Fibroblast of villous mesenchyme (primary cell): ENCODE measurements around the gene CBX7. TPM values are rescaled to one million over a fixed set of nuclear protein-coding genes. Genes with fewer than 3 reads are reported as not detected.

Experiments
- DNase-seq: peaks from one replicate; pipeline ENCODE4 v3.0.0-alpha.2; 2010; ENCODE audit warnings: low read depth
- H3K4me3 ChIP-seq: 2 replicates; pipeline ENCODE4 v1.5.1; 2011; ENCODE audit warnings: low read depth, mild to moderate bottlenecking, low read length
- CTCF ChIP-seq: IDR thresholded peaks from 2 replicates; pipeline ENCODE4 v1.5.1; 2012; ENCODE audit warnings: low read depth, mild to moderate bottlenecking, low read length; ENCODE audit not compliant: insufficient read depth
- total RNA-seq: library from RNA; depleted of rRNA; stranded (reverse); fragments of >200 nt; gene quantifications from 2 replicates; pipeline ENCODE4 v1.2.3, GENCODE V29; 2012

The CBX7 gene
- total RNA-seq, 1 donor = 5.2 TPM

- TF ChIP-seq CTCF = no peak
- no peak overlapping the region for H3K4me3 ChIP-seq
- peak; percentile 65 for DNase-seq
Observed at GRCh38 chr22:39178206-39179111, 26.0 kb upstream of the CBX7 start.

GRCh38 chr22:39177791-39178190 is 25.3 kb upstream of the CBX7 start:
- H3K4me3 ChIP-seq = no peak overlapping the region
- DNase-seq = no peak
- no peak for TF ChIP-seq CTCF

GRCh38 chr22:39177456-39177775 is 24.9 kb upstream of the CBX7 start:
- no peak for TF ChIP-seq CTCF
- DNase-seq = no peak
- no peak overlapping the region for H3K4me3 ChIP-seq

- DNase-seq = no peak
- no peak overlapping the region for H3K4me3 ChIP-seq
- TF ChIP-seq CTCF = no peak
Observed at GRCh38 chr22:39176714-39177455, 24.4 kb upstream of the CBX7 start.

DNA sequence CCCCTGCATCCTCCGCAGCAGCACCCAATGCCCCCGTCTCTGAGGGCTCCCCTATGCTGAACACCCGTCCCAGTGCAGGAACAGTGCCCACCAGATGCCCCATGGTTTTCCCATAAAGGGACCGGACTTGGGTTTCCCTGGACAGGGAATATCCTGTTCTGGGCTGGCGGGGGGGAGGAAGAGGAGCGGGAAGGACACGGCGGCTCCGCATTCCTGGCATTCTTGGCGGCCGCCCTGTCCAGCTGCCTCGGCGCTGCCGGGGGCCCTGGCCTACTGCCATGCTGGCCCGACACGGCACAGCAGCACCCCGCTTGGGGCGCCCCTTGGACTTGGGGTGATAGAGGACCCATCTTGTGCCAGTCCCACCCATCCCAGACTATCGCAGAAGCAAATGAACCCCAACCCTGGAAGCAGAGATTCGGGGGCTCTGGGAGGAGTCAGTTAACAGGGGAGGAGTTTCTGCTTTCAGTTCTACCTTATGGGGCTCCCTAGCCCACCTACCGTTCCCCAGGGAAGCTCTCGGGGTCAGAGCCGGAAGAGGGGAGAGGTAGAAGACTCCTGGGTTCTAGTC is 23.7 kb upstream of the CBX7 start:
- H3K4me3 ChIP-seq = no peak overlapping the region
- peak; percentile 61 for DNase-seq
- TF ChIP-seq CTCF = no peak

GRCh38 chr22:39175353-39176142 is 23.1 kb upstream of the CBX7 start:
- H3K4me3 ChIP-seq = no peak overlapping the region
- no peak for DNase-seq

More at GRCh38 chr22:39175353-39176142, 23.1 kb upstream of the CBX7 start:
- TF ChIP-seq CTCF = no peak
